GM12872 (cell line): Measurements from ENCODE around the gene AGBL3.
A peak's percentile ranks its signal among the peaks of the same experiment; 100 is the strongest.

Experiments used
- TF ChIP-seq, protein P1 (sequence below): IDR thresholded peaks from 3 replicates; pipeline ENCODE4 v1.5.1; 2011; ENCODE audit warnings: low read depth, mild to moderate bottlenecking, low read length, moderate library complexity; ENCODE audit not compliant: insufficient read depth

The AGBL3 gene

DNA sequence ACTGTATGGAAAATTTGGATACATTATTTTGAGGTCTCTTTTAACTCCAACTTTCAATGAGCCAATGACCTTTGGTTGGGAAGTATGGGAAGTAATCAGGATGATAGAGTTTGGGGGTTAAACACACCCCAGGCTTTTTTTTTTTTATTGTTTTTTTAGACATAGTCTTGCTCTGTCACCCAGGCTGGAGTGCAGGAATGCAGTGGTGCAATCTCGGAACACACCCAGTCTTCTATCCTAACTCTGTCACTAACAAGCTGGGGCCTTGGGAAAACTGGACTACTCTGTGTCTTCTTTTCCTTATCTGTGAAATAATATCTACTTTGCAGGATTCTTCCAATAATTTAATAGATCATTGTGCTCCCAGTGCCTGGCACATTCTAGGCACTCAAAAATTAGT lies 37.6 kb upstream of the AGBL3 start:
- TF ChIP-seq, protein P1, sequence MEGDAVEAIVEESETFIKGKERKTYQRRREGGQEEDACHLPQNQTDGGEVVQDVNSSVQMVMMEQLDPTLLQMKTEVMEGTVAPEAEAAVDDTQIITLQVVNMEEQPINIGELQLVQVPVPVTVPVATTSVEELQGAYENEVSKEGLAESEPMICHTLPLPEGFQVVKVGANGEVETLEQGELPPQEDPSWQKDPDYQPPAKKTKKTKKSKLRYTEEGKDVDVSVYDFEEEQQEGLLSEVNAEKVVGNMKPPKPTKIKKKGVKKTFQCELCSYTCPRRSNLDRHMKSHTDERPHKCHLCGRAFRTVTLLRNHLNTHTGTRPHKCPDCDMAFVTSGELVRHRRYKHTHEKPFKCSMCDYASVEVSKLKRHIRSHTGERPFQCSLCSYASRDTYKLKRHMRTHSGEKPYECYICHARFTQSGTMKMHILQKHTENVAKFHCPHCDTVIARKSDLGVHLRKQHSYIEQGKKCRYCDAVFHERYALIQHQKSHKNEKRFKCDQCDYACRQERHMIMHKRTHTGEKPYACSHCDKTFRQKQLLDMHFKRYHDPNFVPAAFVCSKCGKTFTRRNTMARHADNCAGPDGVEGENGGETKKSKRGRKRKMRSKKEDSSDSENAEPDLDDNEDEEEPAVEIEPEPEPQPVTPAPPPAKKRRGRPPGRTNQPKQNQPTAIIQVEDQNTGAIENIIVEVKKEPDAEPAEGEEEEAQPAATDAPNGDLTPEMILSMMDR = no peak

DNA sequence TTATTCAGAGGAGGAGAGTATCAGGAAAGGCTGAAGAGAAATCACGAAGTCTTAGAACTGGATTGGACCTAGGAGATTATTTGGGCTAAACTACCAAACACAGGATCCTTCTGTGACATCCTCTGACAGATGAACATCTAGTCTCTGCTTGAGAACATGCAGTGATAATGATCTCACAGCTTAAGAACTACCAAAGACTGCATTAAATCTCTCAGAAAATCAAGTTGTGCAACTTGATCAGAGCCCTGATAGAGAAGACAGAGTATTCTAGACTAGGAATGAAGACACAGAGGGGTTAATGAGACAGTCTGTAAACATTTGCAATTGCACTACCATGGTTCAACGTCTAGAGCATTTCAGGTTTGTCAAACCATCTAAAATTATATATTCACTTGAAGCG lies 37.1 kb upstream of the AGBL3 start:
- TF ChIP-seq, protein P1 = no peak

DNA sequence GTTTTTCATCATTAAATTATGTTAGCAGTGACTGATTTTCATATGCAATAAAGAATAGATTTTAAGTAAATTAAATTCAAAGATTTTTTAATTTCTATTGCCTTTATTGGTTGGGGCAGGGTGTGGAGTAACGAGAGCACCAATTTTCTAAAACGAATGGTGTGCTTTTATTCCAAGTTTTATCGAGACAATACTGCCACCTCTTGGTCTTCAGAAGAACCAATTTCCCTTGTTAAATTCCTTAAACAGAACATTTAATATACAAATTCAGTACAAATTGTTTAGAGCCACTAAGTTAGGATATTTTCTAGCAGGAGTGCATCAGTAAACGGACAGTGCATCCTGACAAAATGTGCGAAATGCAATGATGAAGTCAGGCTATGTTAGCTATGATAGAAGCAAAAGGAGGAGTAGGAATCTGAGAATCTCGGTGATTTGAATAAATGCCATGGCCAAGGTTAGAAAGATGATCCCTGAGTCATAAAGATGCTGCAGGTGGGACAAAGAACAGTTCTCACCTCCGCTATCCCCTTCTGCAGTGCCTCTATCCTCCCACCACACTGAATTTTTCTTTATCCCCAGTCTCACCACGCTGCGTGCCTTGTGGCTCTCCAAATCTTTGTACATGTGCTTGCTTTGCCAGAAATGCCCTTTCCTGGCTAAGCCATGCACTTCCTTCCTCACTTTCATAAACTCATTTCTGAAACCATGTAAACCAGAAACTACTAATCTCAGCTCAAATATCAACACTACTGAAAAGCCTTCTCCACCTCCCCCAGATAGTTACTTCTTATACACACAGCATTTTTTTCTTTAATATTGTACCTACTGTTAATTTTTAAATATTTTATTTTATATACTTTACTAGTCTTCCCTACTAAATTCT lies 31.9 kb upstream of the AGBL3 start:
- TF ChIP-seq, protein P1 = peak; percentile 48; the same call in 2 of the 3 replicates

DNA sequence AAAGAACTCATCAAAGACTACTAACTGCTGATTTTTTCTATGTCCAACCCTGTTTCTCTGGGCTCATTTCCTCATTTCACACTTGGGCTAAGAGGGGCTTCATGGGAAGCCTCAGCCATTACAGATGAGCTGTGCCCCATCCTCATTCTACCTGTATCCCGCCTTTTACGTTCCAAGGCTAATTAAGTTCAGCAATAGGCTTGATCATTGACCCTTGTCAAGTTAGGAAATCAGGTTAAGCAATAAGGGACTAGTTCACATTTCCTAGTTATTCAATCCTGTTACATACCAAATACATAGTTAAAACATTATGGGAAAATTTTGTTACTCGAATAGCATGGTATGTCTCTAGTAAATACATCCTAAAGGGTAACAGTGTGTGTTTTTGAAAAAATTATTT lies 29.3 kb upstream of the AGBL3 start:
- TF ChIP-seq, protein P1 = no peak

DNA sequence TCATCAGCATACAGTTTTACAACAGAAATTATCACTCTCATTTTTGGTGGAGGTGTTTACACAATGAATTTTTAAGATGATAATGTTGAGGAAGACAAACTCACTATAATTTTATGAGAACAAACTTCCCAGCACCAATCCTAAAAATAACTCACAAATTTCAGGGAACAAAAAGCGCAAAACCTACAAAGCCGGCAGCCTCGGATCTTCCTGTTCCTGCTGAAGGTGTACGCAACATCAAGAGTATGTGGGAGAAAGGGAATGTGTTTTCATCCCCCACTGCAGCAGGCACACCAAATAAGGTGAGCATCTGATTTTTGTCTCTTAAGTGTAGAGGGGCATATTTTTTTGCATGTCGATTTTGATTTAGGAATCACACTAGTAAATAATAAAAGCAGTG lies 26.5 kb upstream of the AGBL3 start:
- TF ChIP-seq, protein P1 = no peak

DNA sequence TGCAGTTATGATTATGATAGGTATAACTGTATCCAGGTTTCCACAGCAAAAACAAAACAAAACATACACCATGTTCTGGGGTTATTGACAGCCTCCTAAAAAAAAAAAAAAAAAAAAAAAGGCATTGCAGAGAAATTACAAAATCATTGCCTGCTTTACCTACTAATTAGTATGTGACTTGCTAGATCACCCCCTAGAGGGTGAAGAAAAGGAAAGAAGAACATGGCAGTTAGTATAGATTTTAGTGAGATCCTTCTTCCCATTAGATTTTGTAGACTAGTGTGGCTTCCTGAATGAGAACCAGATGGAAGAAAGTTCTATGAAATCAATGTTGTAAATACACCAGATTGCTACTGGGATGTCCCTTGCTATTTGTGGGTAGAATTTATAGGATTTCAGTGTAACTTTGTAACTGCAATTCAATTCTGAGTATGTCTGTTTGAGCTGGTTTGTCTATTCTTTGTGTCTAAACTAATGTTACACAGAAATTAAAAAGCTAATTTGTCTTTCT lies 24.0 kb upstream of the AGBL3 start:
- TF ChIP-seq, protein P1 = no peak

DNA sequence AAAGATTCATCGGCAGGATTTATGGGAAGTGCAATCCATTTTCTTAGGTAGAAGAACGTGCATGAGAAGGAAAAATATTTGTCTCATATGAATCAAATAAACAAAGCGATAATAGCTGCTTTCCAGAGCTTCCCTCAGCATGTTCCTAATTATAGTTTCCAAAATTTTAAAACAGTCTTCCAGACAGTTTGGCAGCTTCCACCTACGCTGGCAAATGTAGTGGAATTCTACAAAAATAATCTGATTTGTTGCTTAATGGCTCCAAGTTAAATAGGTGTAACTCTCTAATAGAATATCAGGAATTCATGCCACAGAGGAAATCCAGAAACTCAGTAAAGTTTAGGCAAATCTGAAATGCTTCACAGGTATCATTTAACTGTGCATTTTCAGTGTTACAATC lies 23.3 kb upstream of the AGBL3 start:
- TF ChIP-seq, protein P1 = no peak
